ENCODE data around the gene TUT1.

DNA sequence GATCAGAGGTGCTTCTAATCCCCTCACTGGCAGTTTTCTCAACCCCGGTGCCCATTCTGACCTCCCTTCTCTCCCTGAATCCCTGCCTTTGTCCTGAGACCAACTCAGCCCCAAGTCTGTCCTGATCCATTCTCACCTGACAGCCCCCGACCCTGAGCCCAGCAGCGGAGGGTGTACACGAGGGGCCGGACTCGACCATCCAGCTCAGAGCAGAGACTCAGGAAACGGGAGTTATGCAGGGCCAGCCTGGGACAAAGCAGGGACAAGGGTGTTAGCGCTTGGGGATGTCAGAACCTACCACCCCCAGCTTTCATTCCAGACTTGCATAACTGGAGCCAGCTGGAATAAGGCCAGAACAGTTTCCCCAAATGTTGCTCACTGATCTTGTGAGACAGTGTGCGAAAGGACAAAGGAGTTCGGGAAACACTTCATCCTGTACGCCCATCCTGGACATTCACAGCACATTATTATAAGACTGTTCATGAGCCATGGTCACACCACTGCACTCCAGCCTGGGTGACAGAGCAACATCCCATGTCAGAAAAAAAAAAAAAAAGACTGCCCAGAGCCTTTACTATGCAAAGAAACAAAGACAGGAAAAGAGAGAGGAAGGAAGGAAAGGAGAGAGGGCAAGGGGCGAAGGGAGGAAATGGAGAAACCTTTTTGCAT lies 14.1 kb downstream of the TUT1 start:
- TF ChIP-seq GATA2 (IDR thresholded peaks at IDR 0.05; ENCODE audit: low read depth, low read length), result no peak
- TF ChIP-seq GATA3 (IDR thresholded peaks at IDR 0.05; ENCODE audit: low read depth, low read length), result no peak

Measured in SH-SY5Y (cell line).